ENCODE data around the gene SLC25A22.

The SLC25A22 gene

DNA sequence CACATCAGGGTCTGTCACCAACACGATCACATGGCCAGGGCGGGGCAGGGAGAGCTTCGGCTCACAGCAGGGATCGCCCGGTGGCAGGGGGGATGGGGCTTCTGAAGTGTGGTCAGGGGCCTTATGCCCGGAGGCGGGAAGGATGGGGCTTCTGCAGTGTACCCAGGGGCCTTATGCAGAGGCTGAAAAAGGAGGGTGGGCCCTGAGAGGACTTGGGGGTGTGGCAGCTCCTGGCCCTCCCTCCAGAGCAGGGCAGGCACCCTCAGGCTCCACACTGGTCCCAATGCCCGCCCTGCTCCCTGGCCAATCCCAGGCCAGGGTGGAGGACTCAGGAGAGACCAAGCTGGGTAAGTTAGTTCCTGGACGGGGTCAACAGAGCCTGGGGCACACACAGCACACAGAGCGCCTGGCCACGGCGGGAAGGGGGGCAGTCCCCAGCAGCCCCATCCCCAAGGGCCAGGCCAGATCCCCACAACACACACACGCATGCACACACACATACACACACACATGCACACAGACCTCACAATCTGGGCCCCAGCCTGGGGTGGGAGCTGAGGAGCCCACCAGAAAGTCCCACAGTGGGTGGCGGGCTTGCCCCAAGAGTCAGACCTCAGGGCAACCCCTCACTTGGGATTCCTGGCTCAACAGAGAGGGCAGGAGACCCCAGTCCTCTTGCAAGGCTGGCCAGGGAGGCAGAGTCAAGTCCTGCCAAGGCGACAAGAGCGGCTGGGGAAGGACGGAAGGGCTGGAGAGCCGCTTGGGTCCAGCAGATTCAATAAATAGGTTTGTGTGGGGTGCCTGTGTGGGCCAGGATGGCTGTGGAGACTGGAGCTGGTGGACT, 7.1 kb downstream of the SLC25A22 start:
- Histone ChIP-seq H3K36me3 (peaks cover 0 to 28% (median 5%) of the 10 kb centered on the region in 3 donors), H3K9me3 (no peaks in the 10 kb centered on the region), H3K27me3 (peaks cover 0 to 50% of the 10 kb centered on the region in 2 donors), H3K4me1 (peaks cover 0 to 29% (median 16%) of the 10 kb centered on the region in 4 donors), H3K4me3 (no peak overlapping the region), H3K27ac (no peak overlapping the region)
- DNase-seq, result no peak
- intact Hi-C loops (cut with DNase I; ENCODE audit: low total_unique reads), result no loop called here
- TF ChIP-seq CTCF (IDR thresholded peaks at IDR 0.05), result no peak

DNA sequence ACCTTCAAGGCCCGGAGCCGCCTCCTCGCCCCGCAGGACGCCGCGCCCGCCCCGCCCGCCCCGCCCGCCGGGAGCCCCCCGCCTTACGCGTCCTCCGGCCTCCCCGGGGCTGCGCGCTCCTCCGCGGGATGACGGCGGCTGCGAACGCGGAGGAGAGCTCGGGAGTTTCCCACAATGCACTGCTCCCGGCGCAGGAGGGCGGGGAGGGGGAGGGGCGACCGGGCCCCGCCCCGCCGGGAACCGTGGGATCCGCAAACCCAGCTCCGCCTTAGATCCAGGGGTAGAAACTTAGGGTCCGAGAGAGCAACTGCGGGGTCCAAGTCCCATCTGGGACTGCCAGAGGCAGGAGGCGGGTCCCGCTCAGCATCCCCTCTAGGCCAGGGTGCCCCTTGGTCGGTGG, 8.1 kb downstream of the SLC25A22 start, which contains the start of gene CEND1:
Gene CEND1, minus strand, starts transcription at position 148 of the 400 bp plus-strand sequence. CDS start 1,514 bp downstream, outside the sequence.
- Histone ChIP-seq H3K36me3 (peaks cover 0 to 28% (median 5%) of the 10 kb centered on the region in 3 donors), H3K27me3 (peaks cover 0 to 53% of the 10 kb centered on the region in 2 donors), H3K27ac (no peak within 1 kb of the TSS), H3K4me3 (no peak within 1 kb of the TSS), H3K4me1 (peaks cover 0 to 19% (median 6%) of the 10 kb centered on the region in 4 donors), H3K9me3 (no peaks in the 10 kb centered on the region)
- TF ChIP-seq CTCF (IDR thresholded peaks at IDR 0.05), result no peak
- no peak for DNase-seq
- intact Hi-C loops (cut with DNase I; ENCODE audit: low total_unique reads), result no loop called here

DNA sequence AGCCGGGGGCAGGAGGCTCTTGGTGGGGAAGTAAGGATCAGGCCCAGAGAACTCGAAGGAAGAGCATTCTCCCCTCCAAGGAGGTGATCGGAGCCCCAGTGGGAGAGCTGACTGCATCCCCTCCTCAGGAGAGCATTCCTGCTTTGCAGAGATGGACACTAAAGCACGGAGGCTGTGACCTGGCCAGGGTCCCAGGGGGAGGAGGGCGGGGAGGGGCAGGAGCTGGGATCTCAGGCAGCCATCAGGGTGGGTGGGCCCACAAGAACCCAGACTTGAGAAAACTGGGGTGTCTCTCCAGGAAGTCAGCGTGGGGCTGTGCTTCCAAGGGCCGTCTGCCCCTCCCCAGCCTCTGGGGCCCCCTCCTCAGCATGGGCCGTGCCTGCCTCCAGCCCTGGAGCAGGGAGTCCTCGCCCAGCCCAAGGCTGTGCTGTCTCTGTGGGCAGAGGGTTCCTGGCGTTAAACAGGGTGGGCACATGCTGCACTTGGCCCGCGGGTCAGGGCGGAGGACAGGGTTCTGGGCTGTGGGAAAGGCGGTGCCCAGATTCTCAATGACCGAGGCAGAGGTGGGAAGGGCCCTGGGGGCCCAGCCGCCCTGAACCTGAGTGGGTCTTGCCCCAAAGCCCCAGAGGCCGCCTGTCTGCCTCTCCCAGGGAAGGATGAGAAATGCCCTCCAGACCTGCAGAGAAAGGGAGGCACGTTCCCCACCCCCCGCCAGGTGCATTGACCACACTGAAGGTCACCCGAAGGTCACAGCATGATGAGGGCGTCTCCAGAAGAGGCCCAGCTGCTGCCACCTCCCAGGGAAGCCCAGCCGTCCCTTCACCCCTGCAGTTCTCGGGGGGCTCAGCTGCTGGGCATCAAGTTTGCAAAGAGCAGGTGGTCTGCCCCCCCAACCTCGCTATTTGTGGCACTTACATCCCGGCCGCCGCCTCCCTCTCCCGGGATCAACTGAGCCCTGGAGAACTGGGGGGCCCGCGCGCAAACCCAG, 8.8 kb downstream of the SLC25A22 start:
- Histone ChIP-seq H3K27me3 (peaks cover 0 to 53% of the 10 kb centered on the region in 2 donors), H3K4me3 (no peak overlapping the region), H3K36me3 (peaks cover 0 to 28% (median 5%) of the 10 kb centered on the region in 3 donors), H3K27ac (no peak overlapping the region), H3K9me3 (no peaks in the 10 kb centered on the region), H3K4me1 (peaks cover 0 to 12% (median 4%) of the 10 kb centered on the region in 4 donors)
- DNase-seq, result no peak
- intact Hi-C loops (cut with DNase I; ENCODE audit: low total_unique reads), result no loop called here
- TF ChIP-seq CTCF (IDR thresholded peaks at IDR 0.05), result no peak

DNA sequence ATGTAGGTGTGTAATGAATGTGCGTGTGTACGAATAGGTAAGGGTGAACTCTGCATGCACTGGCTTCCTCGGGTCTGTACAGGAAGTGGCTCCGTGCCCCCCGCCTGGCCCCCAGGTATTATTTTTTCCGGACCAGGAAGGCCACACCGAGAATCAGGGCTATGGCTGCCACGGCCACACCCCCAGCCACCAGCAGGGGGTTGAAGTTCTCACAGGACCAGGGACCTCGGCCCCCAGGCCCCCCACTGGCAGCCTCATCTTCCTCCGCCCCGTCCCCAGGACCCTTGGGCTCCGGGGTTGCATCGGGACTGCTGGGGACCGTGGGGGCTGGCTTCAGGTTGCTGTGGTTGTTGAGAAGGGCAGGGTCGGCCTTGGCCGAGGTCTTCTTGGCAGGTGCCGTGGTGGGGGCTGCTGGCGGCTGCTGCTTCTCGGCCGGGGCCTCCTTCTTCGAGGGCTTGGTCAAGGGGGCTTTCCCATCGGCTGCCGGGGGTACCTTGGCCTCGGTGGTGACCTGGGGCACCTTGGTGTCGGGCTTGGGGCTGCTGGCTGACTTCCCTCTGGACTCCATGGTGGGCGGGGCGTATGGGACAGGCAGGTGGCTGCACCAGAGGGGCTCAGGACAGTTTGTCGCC, 10.0 kb downstream of the SLC25A22 start:
- peaks cover 0 to 53% of the 10 kb centered on the region in 2 donors for H3K27me3 ChIP-seq
- no peak for DNase-seq
- TF ChIP-seq CTCF (IDR thresholded peaks at IDR 0.05), result no peak
- no peaks in the 10 kb centered on the region for H3K9me3 ChIP-seq
- H3K27ac ChIP-seq, result no peak overlapping the region
- no peak overlapping the region for H3K4me3 ChIP-seq
- H3K36me3 ChIP-seq, result peaks cover 0 to 19% (median 5%) of the 10 kb centered on the region in 3 donors
- peaks cover 0 to 16% (median 9%) of the 10 kb centered on the region in 4 donors for H3K4me1 ChIP-seq
- intact Hi-C loops (cut with DNase I; ENCODE audit: low total_unique reads), result no loop called here

GRCh38 chr11:787084-787675, 10.9 kb downstream of the SLC25A22 start:
- DNase-seq, result no peak
- Histone ChIP-seq H3K27ac (no peak overlapping the region), H3K9me3 (no peaks in the 10 kb centered on the region), H3K4me3 (no peak overlapping the region), H3K27me3 (peaks cover 0 to 53% of the 10 kb centered on the region in 2 donors), H3K4me1 (peaks cover 0 to 19% (median 11%) of the 10 kb centered on the region in 4 donors), H3K36me3 (peaks cover 0 to 10% (median 5%) of the 10 kb centered on the region in 3 donors)
- TF ChIP-seq CTCF (IDR thresholded peaks at IDR 0.05), result no peak
- intact Hi-C loops (cut with DNase I; ENCODE audit: low total_unique reads), result no loop called here

Data from tibial artery (tissue), 4 donors.